ENCODE measurements around the gene RPS19. TPM values are rescaled to one million over a fixed set of nuclear protein-coding genes. Genes with fewer than 3 reads are reported as not detected.
A peak's percentile ranks its signal among the peaks of the same experiment; 100 is the strongest.

RPS19 gene
- total RNA-seq, 3 donors from 2014 or later, result 3,437 to 3,718 (median 3,468) TPM

DNA sequence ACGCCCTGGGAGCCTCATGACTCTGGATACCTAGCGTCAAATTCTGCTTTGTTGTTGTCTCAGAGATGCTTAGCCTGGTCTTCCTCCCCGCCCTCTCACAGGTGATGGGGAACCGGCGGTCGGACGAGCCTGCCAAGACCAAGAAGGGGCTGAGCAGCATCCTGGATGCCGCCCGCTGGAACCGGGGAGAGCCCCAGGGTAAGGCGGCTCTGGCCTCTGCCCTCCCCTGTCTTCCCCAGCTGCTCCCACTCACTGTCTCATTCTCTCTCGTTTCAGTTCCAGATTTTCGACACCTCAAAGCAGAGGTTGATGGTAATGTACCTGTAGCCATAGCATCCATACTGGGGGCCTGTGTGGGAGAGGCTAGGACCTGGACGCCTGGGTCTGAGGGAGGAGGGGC lies 34.3 kb downstream of the RPS19 start:
- Mint-ChIP-seq H3K27me3 (ENCODE audit: low read depth) (no peaks in the 10 kb centered on the region), H3K36me3 (ENCODE audit: insufficient read depth) (peaks cover 32% of the 10 kb centered on the region), H3K4me3 (no peak overlapping the region), H3K9me3 (no peaks in the 10 kb centered on the region), H3K4me1 (ENCODE audit: low read depth) (peaks cover 63% of the 10 kb centered on the region)
- no peak for DNase-seq
- ATAC-seq, result no peak

DNA sequence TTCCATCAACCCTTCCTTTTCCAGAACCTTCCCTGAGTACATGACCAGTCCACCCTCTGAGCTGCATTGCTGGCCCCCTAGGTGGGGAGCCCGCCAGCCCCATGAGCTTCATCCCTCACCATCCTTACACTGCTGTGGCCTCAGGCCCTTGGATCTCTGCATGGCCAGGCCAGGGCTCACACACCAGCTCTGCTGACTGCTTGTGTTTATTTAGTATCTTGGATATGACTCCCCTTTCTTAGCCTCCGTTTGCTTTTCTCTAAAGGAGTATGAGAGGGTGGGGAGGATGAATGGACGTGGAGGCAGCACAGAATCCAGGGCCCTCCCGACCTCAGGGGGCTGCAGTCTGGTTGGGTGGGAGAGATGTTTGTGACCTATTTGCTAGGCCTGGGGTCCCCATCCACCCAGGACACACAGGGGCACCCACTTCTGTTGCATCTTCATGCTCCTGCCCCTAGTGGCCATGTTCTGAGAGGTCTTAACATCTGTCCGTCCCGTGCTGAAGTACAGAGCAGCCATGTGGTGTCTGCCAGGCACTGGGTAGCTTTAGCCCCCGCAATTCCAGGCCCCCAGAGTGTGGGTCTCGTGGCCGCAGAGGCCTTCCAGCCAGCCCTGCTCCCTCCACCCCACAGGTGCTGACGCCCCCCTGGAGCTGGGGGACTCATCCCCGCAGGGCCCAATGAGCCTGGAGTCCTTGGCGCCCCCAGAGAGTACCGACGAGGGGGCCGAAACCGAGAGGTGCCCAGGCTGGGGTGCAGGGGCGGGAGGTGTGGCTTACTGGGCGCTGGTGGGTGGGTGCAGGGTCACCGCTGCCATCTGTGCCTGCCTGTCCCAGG lies 35.9 kb downstream of the RPS19 start:
- Mint-ChIP-seq H3K4me1 (ENCODE audit: low read depth) (peaks cover 58% of the 10 kb centered on the region), H3K4me3 (no peak overlapping the region), H3K27me3 (ENCODE audit: low read depth) (no peaks in the 10 kb centered on the region), H3K9me3 (no peaks in the 10 kb centered on the region), H3K36me3 (ENCODE audit: insufficient read depth) (peaks cover 33% of the 10 kb centered on the region)
- ATAC-seq (peak; percentile 65 to 69), DNase-seq (no peak)

- peaks cover 32% of the 10 kb centered on the region for H3K36me3 Mint-ChIP-seq (ENCODE audit: insufficient read depth)
- no peak for ATAC-seq
- no peaks in the 10 kb centered on the region for H3K9me3 Mint-ChIP-seq
- no peaks in the 10 kb centered on the region for H3K27me3 Mint-ChIP-seq (ENCODE audit: low read depth)
- peaks cover 54% of the 10 kb centered on the region for H3K4me1 Mint-ChIP-seq (ENCODE audit: low read depth)
- no peak for DNase-seq
- H3K4me3 Mint-ChIP-seq, result no peak overlapping the region
Observed at GRCh38 chr19:41896581-41896942, 36.5 kb downstream of the RPS19 start.

DNA sequence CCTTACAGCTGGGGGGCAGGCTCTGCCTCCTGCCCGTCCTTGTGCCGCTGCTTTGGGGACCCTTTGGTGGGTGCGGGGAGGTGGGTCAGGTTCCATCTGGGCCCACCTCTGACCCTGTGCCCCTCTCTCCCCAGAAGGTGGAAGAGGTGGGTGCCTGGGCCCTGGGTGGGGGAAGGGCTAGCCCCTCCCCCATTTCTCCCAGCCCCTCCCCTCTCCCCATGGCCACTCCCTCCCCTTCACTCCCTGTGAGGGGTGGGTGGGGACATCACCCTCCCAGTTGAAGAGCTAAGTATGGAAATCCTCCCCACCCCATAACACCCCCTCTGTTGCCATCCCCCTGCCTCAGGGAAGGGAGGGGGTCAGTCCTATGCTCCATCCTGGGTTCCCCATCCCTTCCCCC lies 37.1 kb downstream of the RPS19 start:
- Mint-ChIP-seq H3K9me3 (no peaks in the 10 kb centered on the region), H3K36me3 (ENCODE audit: insufficient read depth) (peaks cover 36% of the 10 kb centered on the region), H3K27me3 (ENCODE audit: low read depth) (no peaks in the 10 kb centered on the region), H3K4me3 (no peak overlapping the region), H3K4me1 (ENCODE audit: low read depth) (peaks cover 48% of the 10 kb centered on the region)
- DNase-seq (no peak), ATAC-seq (no peak)

DNA sequence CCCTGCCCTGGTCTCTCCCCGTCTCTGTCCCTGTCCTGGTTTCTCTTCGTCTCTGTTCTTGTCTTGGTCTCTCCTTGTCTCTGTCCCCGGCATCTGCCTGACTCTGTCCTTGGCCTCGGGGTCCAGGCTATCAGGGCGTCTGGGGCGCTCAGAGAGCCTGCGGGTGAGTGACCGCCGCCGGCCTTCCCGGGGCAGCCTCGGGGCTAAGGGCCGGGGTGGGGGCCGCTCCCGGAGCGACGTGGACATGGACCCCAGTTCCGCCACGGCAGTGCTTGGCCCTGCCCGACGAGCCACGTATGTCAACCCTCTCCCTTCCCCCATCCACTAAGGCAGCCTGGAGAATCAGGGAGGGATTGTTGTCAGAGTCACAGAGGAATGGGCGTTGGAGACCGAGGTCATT lies 37.8 kb downstream of the RPS19 start:
- no peak overlapping the region for H3K4me3 Mint-ChIP-seq
- H3K4me1 Mint-ChIP-seq (ENCODE audit: low read depth), result peaks cover 43% of the 10 kb centered on the region
- H3K9me3 Mint-ChIP-seq, result no peaks in the 10 kb centered on the region
- no peak for ATAC-seq
- no peak for DNase-seq
- H3K36me3 Mint-ChIP-seq (ENCODE audit: insufficient read depth), result peaks cover 37% of the 10 kb centered on the region
- no peaks in the 10 kb centered on the region for H3K27me3 Mint-ChIP-seq (ENCODE audit: low read depth)

GRCh38 chr19:41898235-41898634 lies 38.2 kb downstream of the RPS19 start:
- no peak overlapping the region for H3K4me3 Mint-ChIP-seq
- DNase-seq (no peak), ATAC-seq (no peak)

GRCh38 chr19:41901707-41902360 lies 41.8 kb downstream of the RPS19 start:
- DNase-seq (no peak), ATAC-seq (no peak)
- Mint-ChIP-seq H3K4me3 (no peak overlapping the region), H3K4me1 (ENCODE audit: low read depth) (peaks cover 34% of the 10 kb centered on the region), H3K36me3 (ENCODE audit: insufficient read depth) (peaks cover 47% of the 10 kb centered on the region), H3K9me3 (no peaks in the 10 kb centered on the region), H3K27me3 (ENCODE audit: low read depth) (no peaks in the 10 kb centered on the region)

More at GRCh38 chr19:41898235-41898634, 38.2 kb downstream of the RPS19 start:
- Mint-ChIP-seq H3K36me3 (ENCODE audit: insufficient read depth) (peaks cover 37% of the 10 kb centered on the region), H3K27me3 (ENCODE audit: low read depth) (no peaks in the 10 kb centered on the region), H3K4me1 (ENCODE audit: low read depth) (peaks cover 40% of the 10 kb centered on the region), H3K9me3 (no peaks in the 10 kb centered on the region)

DNA sequence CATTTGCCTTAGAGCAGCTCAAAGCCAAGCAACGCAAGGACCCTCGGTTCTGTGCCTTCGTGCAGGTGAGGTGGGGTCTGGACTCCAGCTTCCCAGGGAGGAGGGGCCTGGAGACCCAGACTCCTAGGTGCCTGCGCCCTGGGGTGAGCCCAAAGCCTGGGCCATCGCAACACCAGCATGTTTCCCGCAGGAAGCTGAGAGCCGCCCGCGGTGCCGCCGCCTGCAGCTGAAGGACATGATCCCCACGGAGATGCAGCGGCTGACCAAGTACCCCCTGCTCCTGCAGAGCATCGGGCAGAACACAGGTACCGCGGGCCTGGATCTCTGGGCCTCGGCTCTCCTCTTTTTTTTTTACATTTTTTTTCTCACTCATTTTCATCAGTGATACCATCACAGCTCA lies 42.5 kb downstream of the RPS19 start:
- Mint-ChIP-seq H3K27me3 (ENCODE audit: low read depth) (no peaks in the 10 kb centered on the region), H3K4me1 (ENCODE audit: low read depth) (peaks cover 33% of the 10 kb centered on the region), H3K4me3 (no peak overlapping the region), H3K9me3 (no peaks in the 10 kb centered on the region), H3K36me3 (ENCODE audit: insufficient read depth) (peaks cover 50% of the 10 kb centered on the region)
- DNase-seq, result no peak
- ATAC-seq, result no peak

DNA sequence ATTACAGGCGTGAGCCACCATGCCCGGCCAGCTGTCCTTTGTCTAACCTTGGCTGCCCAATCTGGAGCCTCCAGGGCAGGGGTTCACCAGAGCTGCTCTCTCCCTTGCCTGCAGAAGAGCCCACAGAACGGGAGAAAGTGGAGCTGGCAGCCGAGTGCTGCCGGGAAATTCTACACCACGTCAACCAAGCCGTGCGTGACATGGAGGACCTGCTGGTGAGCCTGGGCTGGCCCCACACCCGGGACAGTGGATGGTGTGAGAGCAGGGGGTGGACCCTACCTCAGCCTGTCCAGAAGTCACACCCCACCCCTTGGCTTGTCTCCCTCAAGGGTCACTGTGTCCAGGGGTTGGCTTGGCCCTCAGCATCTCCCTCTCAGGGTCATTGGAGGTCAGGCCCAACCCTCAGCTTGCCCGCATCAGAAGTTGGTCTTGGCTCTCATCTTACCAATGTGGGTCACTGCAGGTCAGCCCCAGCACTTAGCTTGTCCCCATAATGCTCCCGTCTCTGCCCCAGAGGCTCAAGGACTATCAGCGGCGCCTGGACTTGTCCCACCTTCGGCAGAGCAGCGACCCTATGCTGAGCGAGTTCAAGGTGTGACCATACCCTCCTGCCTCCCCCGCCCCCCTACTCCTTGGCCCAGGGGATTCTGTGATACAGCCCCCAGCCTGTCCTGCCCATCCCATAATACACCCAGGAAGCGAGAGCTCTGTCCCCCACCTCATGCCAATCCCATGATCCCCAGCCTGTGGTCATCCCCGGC lies 43.3 kb downstream of the RPS19 start:
- Mint-ChIP-seq H3K9me3 (no peaks in the 10 kb centered on the region), H3K27me3 (ENCODE audit: low read depth) (no peaks in the 10 kb centered on the region), H3K4me1 (ENCODE audit: low read depth) (peaks cover 27% of the 10 kb centered on the region), H3K36me3 (ENCODE audit: insufficient read depth) (peaks cover 46% of the 10 kb centered on the region), H3K4me3 (no peak overlapping the region)
- DNase-seq, result no peak
- no peak for ATAC-seq

- ATAC-seq, result no peak
- H3K27me3 Mint-ChIP-seq (ENCODE audit: low read depth), result no peaks in the 10 kb centered on the region
- H3K9me3 Mint-ChIP-seq, result no peaks in the 10 kb centered on the region
- peaks cover 38% of the 10 kb centered on the region for H3K36me3 Mint-ChIP-seq (ENCODE audit: insufficient read depth)
- DNase-seq, result no peak
- H3K4me3 Mint-ChIP-seq, result no peak overlapping the region
- peaks cover 20% of the 10 kb centered on the region for H3K4me1 Mint-ChIP-seq (ENCODE audit: low read depth)
Observed at GRCh38 chr19:41904118-41904870, 44.2 kb downstream of the RPS19 start.

DNA sequence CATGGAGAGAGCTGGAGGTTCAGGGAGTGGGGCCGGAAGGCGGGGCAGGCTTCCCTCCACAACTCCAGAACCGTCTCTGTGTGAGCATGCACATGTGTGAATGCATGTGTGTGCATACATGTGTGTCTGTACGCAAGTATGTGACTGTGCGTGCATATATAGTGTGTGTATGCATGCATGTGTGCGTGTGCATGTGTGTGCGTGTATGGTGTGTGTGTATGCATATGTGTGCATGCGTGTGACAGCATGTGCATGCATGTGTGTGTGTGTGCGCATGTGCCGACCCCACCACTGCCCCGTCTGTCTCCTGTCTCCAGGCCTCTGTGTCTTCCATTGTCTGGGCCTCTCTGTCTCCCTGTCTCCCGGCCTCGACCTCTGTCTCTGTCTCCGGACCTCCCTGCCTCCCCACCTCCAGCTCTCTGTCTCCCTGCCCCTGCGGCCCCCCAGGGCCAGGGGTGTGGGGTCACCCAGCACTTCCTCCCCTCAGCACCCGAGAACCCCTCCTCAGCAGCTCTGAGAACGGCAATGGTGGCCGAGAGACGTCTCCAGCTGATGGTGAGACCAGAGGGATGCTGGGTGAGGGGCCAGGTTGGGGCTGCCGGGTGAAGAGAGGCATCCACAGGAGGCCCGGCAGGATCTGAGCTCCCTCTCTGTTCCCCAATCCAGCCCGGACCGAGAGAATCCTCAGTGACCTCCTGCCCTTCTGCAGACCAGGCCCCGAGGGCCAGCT lies 45.4 kb downstream of the RPS19 start:
- Mint-ChIP-seq H3K9me3 (no peaks in the 10 kb centered on the region), H3K4me1 (ENCODE audit: low read depth) (peaks cover 17% of the 10 kb centered on the region), H3K4me3 (no peak overlapping the region), H3K27me3 (ENCODE audit: low read depth) (no peaks in the 10 kb centered on the region), H3K36me3 (ENCODE audit: insufficient read depth) (peaks cover 34% of the 10 kb centered on the region)
- DNase-seq, result no peak
- no peak for ATAC-seq

DNA sequence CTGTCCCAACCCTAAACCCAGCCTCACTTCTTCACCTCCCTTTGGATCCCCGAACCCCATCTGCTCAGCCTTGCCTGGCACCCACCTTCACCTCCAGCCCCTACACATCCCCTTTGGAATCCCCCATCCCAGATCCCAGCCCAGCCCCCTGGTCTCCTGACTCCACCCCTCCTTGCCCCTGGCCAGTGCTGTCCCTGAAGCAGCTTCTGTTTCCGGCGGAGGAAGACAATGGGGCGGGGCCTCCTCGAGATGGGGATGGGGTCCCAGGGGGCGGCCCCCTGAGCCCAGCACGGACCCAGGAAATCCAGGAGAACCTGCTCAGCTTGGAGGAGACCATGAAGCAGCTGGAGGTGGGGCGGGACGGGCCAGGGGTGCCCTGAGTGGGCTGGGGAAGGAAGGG lies 46.2 kb downstream of the RPS19 start:
- H3K4me3 Mint-ChIP-seq, result no peak overlapping the region
- H3K9me3 Mint-ChIP-seq, result no peaks in the 10 kb centered on the region
- peaks cover 24% of the 10 kb centered on the region for H3K4me1 Mint-ChIP-seq (ENCODE audit: low read depth)
- peaks cover 35% of the 10 kb centered on the region for H3K36me3 Mint-ChIP-seq (ENCODE audit: insufficient read depth)
- no peak for DNase-seq
- no peak for ATAC-seq
- no peaks in the 10 kb centered on the region for H3K27me3 Mint-ChIP-seq (ENCODE audit: low read depth)

DNA sequence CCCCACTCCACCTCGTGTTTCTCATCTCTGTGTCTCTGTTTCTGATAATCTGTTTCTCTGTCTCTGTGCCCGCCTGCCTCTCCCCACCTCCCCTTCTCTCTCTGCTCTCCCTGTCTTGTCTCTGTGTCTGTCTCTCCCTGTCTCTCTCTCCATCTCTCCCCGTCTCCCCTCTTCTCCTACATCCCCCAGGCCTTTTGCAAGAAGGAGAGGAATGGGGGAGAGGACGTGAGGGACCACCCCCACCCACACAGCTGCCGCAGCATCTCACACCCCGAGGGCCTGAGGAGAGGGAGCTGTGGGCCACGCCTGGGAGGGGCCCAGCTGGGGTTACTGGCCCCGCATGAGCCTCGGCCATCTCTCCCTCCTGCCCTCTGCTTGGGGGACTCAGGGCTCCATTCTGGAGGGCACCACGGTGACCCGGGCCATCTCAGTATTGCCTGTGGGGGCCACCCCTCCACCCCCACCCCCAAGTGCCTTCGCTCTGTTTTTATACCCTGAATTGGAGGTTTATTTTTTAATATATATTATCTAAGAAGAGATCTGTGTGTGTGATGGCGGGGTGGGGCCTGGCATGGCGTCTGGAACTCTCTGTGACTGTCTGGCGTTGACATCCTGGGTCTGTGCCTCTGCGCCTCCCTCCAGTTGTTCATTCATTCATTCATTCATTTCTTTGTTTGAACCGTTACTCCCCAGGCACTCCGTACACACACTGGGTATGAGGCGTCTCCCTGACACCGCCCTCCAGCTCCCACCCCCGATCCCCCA lies 47.0 kb downstream of the RPS19 start:
- ATAC-seq (no peak), DNase-seq (no peak)
- Mint-ChIP-seq H3K9me3 (no peaks in the 10 kb centered on the region), H3K27me3 (ENCODE audit: low read depth) (no peaks in the 10 kb centered on the region), H3K4me1 (ENCODE audit: low read depth) (peaks cover 30% of the 10 kb centered on the region), H3K36me3 (ENCODE audit: insufficient read depth) (peaks cover 29% of the 10 kb centered on the region), H3K4me3 (no peak overlapping the region)

Measured in activated T-cell treated with anti-CD3 and anti-CD28 coated beads, Interleukin-2, amount 50 U/mL, for 4 hours (primary cell).